ENCODE results near the gene ORC3. TPM values are rescaled to one million over a fixed set of nuclear protein-coding genes. Genes with fewer than 3 reads are reported as not detected.

The ORC3 gene
- total RNA-seq, 1 donor from 2014 or later = 9.6 TPM

GRCh38 chr6:87543696-87544473, 46.0 kb upstream of the ORC3 start:
- Histone ChIP-seq H3K36me3 (peaks cover 0 to 40% of the 10 kb centered on the region in 2 donors), H3K4me3 (no peak overlapping the region), H3K27me3 (no peaks in the 10 kb centered on the region), H3K27ac (no peak overlapping the region), H3K9me3 (no peaks in the 10 kb centered on the region), H3K4me1 (no peaks in the 10 kb centered on the region)
- TF ChIP-seq CTCF (IDR thresholded peaks at IDR 0.05) = no peak
- no peak for TF ChIP-seq POLR2AphosphoS5 (IDR thresholded peaks at IDR 0.05; ENCODE audit: insufficient read depth in 1 of 2, low read depth in 1 of 2)
- no peak for TF ChIP-seq POLR2A (IDR thresholded peaks at IDR 0.05)
- intact Hi-C loops (cut with DNase I) = no loop called here
- no peak for DNase-seq (ENCODE audit: extremely low spot score in 2 of 2)

GRCh38 chr6:87544474-87544735, 45.5 kb upstream of the ORC3 start:
- DNase-seq (ENCODE audit: extremely low spot score in 2 of 2) = no peak
- intact Hi-C loops (cut with DNase I) = no loop called here
- TF ChIP-seq POLR2AphosphoS5 (IDR thresholded peaks at IDR 0.05; ENCODE audit: insufficient read depth in 1 of 2, low read depth in 1 of 2) (no peak), POLR2A (IDR thresholded peaks at IDR 0.05) (no peak), CTCF (IDR thresholded peaks at IDR 0.05) (no peak)
- Histone ChIP-seq H3K27ac (no peak overlapping the region), H3K36me3 (peaks cover 0 to 40% of the 10 kb centered on the region in 2 donors), H3K4me1 (no peaks in the 10 kb centered on the region), H3K27me3 (no peaks in the 10 kb centered on the region), H3K4me3 (no peak overlapping the region), H3K9me3 (no peaks in the 10 kb centered on the region)

- TF ChIP-seq POLR2AphosphoS5 (IDR thresholded peaks at IDR 0.05; ENCODE audit: insufficient read depth in 1 of 2, low read depth in 1 of 2) = no peak
- no peak for TF ChIP-seq CTCF (IDR thresholded peaks at IDR 0.05)
- TF ChIP-seq POLR2A (IDR thresholded peaks at IDR 0.05) = no peak
- Histone ChIP-seq H3K27me3 (no peaks in the 10 kb centered on the region), H3K36me3 (peaks cover 0 to 27% of the 10 kb centered on the region in 2 donors), H3K4me3 (no peak overlapping the region), H3K27ac (no peak overlapping the region), H3K9me3 (no peaks in the 10 kb centered on the region), H3K4me1 (no peaks in the 10 kb centered on the region)
- no peak for DNase-seq (ENCODE audit: extremely low spot score in 2 of 2)
- intact Hi-C loops (cut with DNase I) = no loop called here
These were observed 38.1 kb upstream of the ORC3 start for GRCh38 chr6:87551799-87552198.

GRCh38 chr6:87553159-87553765, 36.7 kb upstream of the ORC3 start:
- no peaks in the 10 kb centered on the region for H3K9me3 ChIP-seq
- intact Hi-C loops (cut with DNase I) = no loop called here
- DNase-seq (ENCODE audit: extremely low spot score in 2 of 2) = no peak
- H3K27me3 ChIP-seq = no peaks in the 10 kb centered on the region
- no peak overlapping the region for H3K27ac ChIP-seq
- H3K4me3 ChIP-seq = no peak overlapping the region
- peaks cover 0 to 23% of the 10 kb centered on the region in 2 donors for H3K36me3 ChIP-seq
- TF ChIP-seq POLR2A (IDR thresholded peaks at IDR 0.05) = no peak
- TF ChIP-seq CTCF (IDR thresholded peaks at IDR 0.05) = no peak
- no peak for TF ChIP-seq POLR2AphosphoS5 (IDR thresholded peaks at IDR 0.05; ENCODE audit: insufficient read depth in 1 of 2, low read depth in 1 of 2)
- H3K4me1 ChIP-seq = no peaks in the 10 kb centered on the region

GRCh38 chr6:87555506-87555905, 34.4 kb upstream of the ORC3 start:
- no peaks in the 10 kb centered on the region for H3K9me3 ChIP-seq
- no peaks in the 10 kb centered on the region for H3K27me3 ChIP-seq
- TF ChIP-seq POLR2A (IDR thresholded peaks at IDR 0.05) (no peak), POLR2AphosphoS5 (IDR thresholded peaks at IDR 0.05; ENCODE audit: insufficient read depth in 1 of 2, low read depth in 1 of 2) (no peak), CTCF (IDR thresholded peaks at IDR 0.05) (no peak)
- no peaks in the 10 kb centered on the region for H3K4me1 ChIP-seq
- H3K36me3 ChIP-seq = peaks cover 0 to 13% of the 10 kb centered on the region in 2 donors
- no peak for DNase-seq (ENCODE audit: extremely low spot score in 2 of 2)
- H3K4me3 ChIP-seq = no peak overlapping the region
- no peak overlapping the region for H3K27ac ChIP-seq
- intact Hi-C loops (cut with DNase I) = no loop called here
